ENCODE results near the gene NUP37. TPM values are rescaled to one million over a fixed set of nuclear protein-coding genes. Genes with fewer than 3 reads are reported as not detected.
"Not testable (repeated sequence)": the region's sequence is repeated elsewhere in the genome, so short reads cannot be mapped to it uniquely, and the experiment has no call there.

Gene NUP37
- polyA plus RNA-seq, 2 of the 4 experiments (the other 2 are of a cell fraction) = 103 to 118 TPM

DNA sequence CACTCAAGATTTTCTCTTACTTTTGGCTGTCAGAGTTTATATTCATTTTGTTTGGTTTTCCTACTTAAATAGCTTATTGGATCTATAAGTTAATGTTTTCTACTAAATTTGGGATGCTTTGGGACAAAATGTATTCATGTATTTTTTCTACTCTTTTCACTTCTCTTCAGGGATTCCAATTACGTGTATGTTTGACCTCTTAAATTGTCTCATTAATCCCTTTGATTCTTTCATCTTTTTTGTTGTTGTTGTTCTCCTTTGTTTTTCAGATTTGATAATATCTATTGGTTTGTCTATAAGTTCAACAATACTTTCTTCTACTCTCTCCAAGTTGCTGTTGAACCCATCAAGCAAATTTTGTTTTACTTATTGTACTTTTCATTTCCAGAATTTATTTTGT is 43.5 kb upstream of the NUP37 start:
- Histone ChIP-seq H3K4me2 (no peak overlapping the region), H3K9me3 (no peaks in the 10 kb centered on the region), H3K4me3 (no peak overlapping the region), H3K27ac (no peak overlapping the region), H3K4me1 (no peaks in the 10 kb centered on the region)
- ATAC-seq (no peak), DNase-seq (ENCODE audit: low read depth in 1 of 2, low spot score in 1 of 2) (no peak), FAIRE-seq (no peak)
- WGBS (ENCODE audit: missing lambda C conversion rate) = 91% methylated on average over 1 of the region's 1 CpG
- CTCF ChIA-PET = no interaction called here
- POLR2A ChIA-PET = no interaction called here
- TF ChIP-seq HDAC2 (IDR thresholded peaks at IDR 0.05) (no peak), HOXB13 (CRISPR knock-in tag; IDR thresholded peaks at IDR 0.05; ENCODE audit: low read depth) (no peak), FOSB (CRISPR knock-in tag; IDR thresholded peaks at IDR 0.05) (no peak), CHD2 (IDR thresholded peaks at IDR 0.05; ENCODE audit: low read length, partially characterized antibody) (no peak)

DNA sequence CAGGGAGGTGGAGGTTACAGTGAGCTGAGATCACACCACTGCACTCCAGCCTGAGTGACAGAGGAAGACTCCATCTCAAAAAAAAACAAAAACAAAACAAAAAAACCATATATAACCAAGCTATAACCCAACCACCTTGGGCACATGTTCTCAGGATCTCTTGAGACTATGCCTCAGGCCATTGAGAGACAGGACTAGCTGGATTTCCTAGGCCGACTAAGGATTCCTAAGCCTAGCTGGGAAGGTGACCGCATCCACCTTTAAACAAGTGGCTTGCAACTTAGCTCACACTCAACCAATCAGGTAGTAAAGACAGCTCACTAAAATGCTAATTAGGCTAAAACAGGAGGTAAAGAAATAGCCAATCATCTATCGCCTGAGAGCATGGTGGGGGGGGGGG is 35.3 kb upstream of the NUP37 start:
- WGBS (ENCODE audit: missing lambda C conversion rate) = 91% methylated on average over 3 of the region's 3 CpGs
- FAIRE-seq = not testable (repeated sequence)

DNA sequence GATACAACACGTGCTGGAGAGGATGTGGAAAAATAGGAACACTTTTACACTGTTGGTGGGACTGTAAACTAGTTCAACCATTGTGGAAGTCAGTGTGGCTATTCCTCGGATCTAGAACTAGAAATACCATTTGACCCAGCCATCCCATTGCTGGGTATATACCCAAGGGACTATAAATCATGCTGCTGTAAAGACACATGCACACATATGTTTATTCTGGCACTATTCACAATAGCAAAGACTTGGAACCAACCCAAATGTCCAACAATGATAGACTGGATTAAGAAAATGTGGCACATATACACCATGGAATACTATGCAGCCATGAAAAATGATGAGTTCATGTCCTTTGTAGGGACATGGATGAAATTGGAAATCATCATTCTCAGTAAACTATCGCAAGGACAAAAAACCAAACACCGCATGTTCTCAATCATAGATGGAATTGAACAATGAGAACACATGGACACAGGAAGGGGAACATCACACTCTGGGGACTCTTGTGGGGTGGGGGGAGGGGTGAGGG is 27.2 kb upstream of the NUP37 start:
- H3K4me2 ChIP-seq; H3K4me3 ChIP-seq; CTCF ChIA-PET; H3K27ac ChIP-seq; H3K9me3 ChIP-seq; DNase-seq (ENCODE audit: low read depth in 1 of 2, low spot score in 1 of 2); H3K4me1 ChIP-seq; POLR2A ChIA-PET; ATAC-seq; FAIRE-seq: not testable (repeated sequence)
- 95% methylated on average over 4 of the region's 4 CpGs for WGBS (ENCODE audit: missing lambda C conversion rate)

More for the DNA sequence above, 35.3 kb upstream of the NUP37 start:
- H3K9me3 ChIP-seq; DNase-seq (ENCODE audit: low read depth in 1 of 2, low spot score in 1 of 2); H3K4me2 ChIP-seq; H3K27ac ChIP-seq; H3K4me1 ChIP-seq; ATAC-seq; POLR2A ChIA-PET; H3K4me3 ChIP-seq: not testable (repeated sequence)
- CTCF ChIA-PET = interaction anchor here (1.2 kb wide), 1 partner anchor 15 kb away, joined by 5 read pairs; no protein-coding TSS in a partner anchor

DNA sequence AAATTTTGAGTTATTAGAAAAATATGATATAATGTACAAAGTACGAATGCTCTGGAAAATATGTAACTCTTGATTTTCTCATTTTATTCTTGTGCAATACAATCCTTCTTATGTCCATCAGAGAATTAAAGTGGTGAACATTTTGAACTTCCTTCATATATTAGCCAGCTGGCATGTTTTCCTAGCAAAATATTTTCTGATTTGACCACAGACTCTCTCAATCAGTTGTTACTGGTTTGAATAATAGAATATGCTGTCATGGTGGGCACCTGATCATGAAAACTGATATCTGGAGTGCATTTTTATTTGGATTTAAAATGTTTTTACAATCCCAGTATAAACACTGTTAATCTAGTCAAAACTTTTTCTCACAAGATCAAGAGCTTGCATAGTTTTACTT is 24.3 kb upstream of the NUP37 start:
- no peak overlapping the region for H3K4me2 ChIP-seq
- no peaks in the 10 kb centered on the region for H3K4me1 ChIP-seq
- FAIRE-seq (no peak), DNase-seq (ENCODE audit: low read depth in 1 of 2, low spot score in 1 of 2) (no peak), ATAC-seq (no peak)
- CTCF ChIA-PET = no interaction called here
- no peak overlapping the region for H3K4me3 ChIP-seq
- H3K27ac ChIP-seq = no peak overlapping the region
- POLR2A ChIA-PET = no interaction called here
- TF ChIP-seq CHD4 (IDR thresholded peaks at IDR 0.05; ENCODE audit: borderline replicate concordance) = no peak
- no peak for TF ChIP-seq CBX2 (IDR thresholded peaks at IDR 0.05; ENCODE audit: borderline replicate concordance, low read depth)
- TF ChIP-seq CEBPB (IDR thresholded peaks at IDR 0.05) = no peak
- TF ChIP-seq, protein P1, sequence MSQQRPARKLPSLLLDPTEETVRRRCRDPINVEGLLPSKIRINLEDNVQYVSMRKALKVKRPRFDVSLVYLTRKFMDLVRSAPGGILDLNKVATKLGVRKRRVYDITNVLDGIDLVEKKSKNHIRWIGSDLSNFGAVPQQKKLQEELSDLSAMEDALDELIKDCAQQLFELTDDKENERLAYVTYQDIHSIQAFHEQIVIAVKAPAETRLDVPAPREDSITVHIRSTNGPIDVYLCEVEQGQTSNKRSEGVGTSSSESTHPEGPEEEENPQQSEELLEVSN (IDR thresholded peaks at IDR 0.05; ENCODE audit: borderline replicate concordance, low read depth) = no peak
- no peak for TF ChIP-seq TFCP2L1 (CRISPR knock-in tag; IDR thresholded peaks at IDR 0.05)
- TF ChIP-seq JUN (IDR thresholded peaks at IDR 0.05) = no peak
- TF ChIP-seq MAFK (IDR thresholded peaks at IDR 0.05; ENCODE audit: partially characterized antibody) = no peak
- TF ChIP-seq, protein P2, sequence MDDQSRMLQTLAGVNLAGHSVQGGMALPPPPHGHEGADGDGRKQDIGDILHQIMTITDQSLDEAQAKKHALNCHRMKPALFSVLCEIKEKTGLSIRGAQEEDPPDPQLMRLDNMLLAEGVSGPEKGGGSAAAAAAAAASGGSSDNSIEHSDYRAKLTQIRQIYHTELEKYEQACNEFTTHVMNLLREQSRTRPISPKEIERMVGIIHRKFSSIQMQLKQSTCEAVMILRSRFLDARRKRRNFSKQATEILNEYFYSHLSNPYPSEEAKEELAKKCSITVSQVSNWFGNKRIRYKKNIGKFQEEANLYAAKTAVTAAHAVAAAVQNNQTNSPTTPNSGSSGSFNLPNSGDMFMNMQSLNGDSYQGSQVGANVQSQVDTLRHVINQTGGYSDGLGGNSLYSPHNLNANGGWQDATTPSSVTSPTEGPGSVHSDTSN (IDR thresholded peaks at IDR 0.05) = no peak
- no peak for TF ChIP-seq NR3C1 (IDR thresholded peaks at IDR 0.05)
- TF ChIP-seq MAZ (IDR thresholded peaks at IDR 0.05; ENCODE audit: borderline replicate concordance, low read depth, low read length) = no peak
- no peak for TF ChIP-seq RAD21 (conservative IDR thresholded peaks at IDR 0.05 in 1 of 2, IDR thresholded peaks at IDR 0.05 in 1 of 2)
- no peak for TF ChIP-seq NPAS2 (CRISPR knock-in tag; IDR thresholded peaks at IDR 0.05; ENCODE audit: borderline replicate concordance)
- TF ChIP-seq SREBF2 (IDR thresholded peaks at IDR 0.05) = no peak
- no peak for TF ChIP-seq POLR2A (IDR thresholded peaks at IDR 0.05; ENCODE audit: low read length)
- no peaks in the 10 kb centered on the region for H3K9me3 ChIP-seq
- WGBS (ENCODE audit: missing lambda C conversion rate) = 89% methylated on average over 1 of the region's 1 CpG

DNA sequence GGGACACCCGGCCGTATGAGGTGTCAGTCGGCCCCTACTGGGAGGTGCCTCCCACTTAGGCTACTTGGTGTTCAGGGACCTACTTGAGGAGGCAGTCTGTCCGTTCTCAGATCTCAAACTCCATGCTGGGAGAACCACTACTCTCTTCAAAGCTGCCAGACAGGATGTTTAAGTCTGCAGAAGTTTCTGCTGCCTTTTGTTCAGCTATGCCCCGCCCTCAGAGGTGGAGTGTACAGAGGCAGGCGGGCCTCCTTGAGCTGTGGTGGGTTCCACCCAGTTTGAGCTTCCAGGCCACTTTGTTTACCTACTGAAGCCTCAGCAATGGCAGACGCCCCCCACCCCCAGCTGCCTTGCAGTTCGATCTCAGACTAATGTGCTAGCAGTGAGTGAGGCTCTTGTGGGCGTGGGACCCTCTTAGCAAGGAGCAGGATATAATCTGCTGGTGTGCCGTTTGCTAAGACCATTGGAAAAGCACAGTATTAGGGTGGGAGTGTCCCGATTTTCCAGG is 23.0 kb upstream of the NUP37 start:
- CTCF ChIA-PET = interaction anchor here (0.7 kb wide), 1 partner anchor 476 kb away, joined by 3 read pairs; no protein-coding TSS in a partner anchor
- H3K4me1 ChIP-seq; ATAC-seq; POLR2A ChIA-PET; H3K4me2 ChIP-seq; H3K4me3 ChIP-seq; H3K27ac ChIP-seq; FAIRE-seq; H3K9me3 ChIP-seq; DNase-seq (ENCODE audit: low read depth in 1 of 2, low spot score in 1 of 2): not testable (repeated sequence)
- WGBS (ENCODE audit: missing lambda C conversion rate) = 85% methylated on average over 9 of the region's 11 CpGs

DNA sequence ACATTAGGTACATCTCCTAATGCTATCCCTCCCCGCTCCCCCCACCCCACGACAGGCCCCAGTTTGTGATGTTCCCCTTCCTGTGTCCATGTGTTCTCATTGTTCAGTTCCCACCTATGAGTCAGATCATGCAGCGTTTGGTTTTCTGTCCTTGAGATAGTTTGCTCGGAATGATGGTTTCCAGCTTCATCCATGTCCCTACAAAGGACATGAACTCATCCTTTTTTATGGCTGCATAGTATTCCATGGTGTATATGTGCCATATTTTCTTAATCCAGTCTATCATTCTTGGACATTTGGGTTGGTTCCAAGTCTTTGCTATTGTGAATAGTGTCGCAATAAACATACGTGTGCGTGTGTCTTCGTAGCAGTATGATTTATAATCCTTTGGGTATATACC is 17.7 kb upstream of the NUP37 start:
- H3K27ac ChIP-seq; H3K4me1 ChIP-seq; H3K9me3 ChIP-seq; DNase-seq (ENCODE audit: low read depth in 1 of 2, low spot score in 1 of 2); H3K4me3 ChIP-seq; FAIRE-seq; ATAC-seq; CTCF ChIA-PET; H3K4me2 ChIP-seq; POLR2A ChIA-PET: not testable (repeated sequence)
- 93% methylated on average over 7 of the region's 8 CpGs for whole genome bisulfite sequencing (ENCODE audit: missing lambda C conversion rate)

DNA sequence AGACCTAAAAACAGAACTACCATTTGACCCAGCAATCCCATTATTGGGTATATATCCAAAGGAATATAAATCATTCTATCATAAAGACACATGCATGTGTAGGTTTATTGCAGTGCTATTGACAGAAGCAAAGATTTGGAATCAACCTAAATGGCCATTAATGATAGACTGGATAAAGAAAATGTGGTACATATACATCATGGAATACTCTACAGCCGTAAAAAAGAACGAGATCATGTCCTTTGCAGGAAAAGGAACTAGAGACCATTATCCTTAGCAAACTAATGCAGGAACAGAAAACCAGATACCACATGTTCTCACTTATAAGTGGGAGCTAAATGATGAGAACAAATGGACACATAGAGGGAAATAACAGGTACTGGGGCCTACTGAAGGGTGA is 11.5 kb upstream of the NUP37 start:
- H3K4me1 ChIP-seq; H3K27ac ChIP-seq; POLR2A ChIA-PET; DNase-seq (ENCODE audit: low read depth in 1 of 2, low spot score in 1 of 2); ATAC-seq; H3K4me3 ChIP-seq; H3K4me2 ChIP-seq; FAIRE-seq; H3K9me3 ChIP-seq: not testable (repeated sequence)
- WGBS (ENCODE audit: missing lambda C conversion rate) = 91% methylated on average over 2 of the region's 2 CpGs
- CTCF ChIA-PET = interaction anchor here (1.0 kb wide), 1 partner anchor 12 kb away, joined by 3 read pairs; the partner anchor contains the start of genes NUP37 and PARPBP
